ENCODE data around the gene ELOVL1. TPM values are rescaled to one million over a fixed set of nuclear protein-coding genes. Genes with fewer than 3 reads are reported as not detected.

Gene ELOVL1
- total RNA-seq, 1 donor from 2014 or later = 61.9 TPM

- Mint-ChIP-seq H3K9me3 (ENCODE audit: unreplicated experiment) (no peaks in the 10 kb centered on the region), H3K36me3 (ENCODE audit: unreplicated experiment) (no peaks in the 10 kb centered on the region), H3K27ac (ENCODE audit: unreplicated experiment) (no peak overlapping the region), H3K4me3 (ENCODE audit: unreplicated experiment) (no peak overlapping the region), H3K27me3 (ENCODE audit: unreplicated experiment) (no peaks in the 10 kb centered on the region), H3K4me1 (ENCODE audit: unreplicated experiment) (peaks cover 20% of the 10 kb centered on the region)
- TF ChIP-seq CTCF (IDR thresholded peaks at IDR 0.05) = no peak
- DNase-seq (ENCODE audit: extremely low spot score, unreplicated experiment) = no peak
Observed at GRCh38 chr1:43354936-43355335, 12.9 kb downstream of the ELOVL1 start.

- Mint-ChIP-seq H3K4me3 (ENCODE audit: unreplicated experiment) (no peak overlapping the region), H3K9me3 (ENCODE audit: unreplicated experiment) (no peaks in the 10 kb centered on the region), H3K36me3 (ENCODE audit: unreplicated experiment) (no peaks in the 10 kb centered on the region), H3K4me1 (ENCODE audit: unreplicated experiment) (peaks cover 20% of the 10 kb centered on the region), H3K27me3 (ENCODE audit: unreplicated experiment) (no peaks in the 10 kb centered on the region), H3K27ac (ENCODE audit: unreplicated experiment) (no peak overlapping the region)
- no peak for DNase-seq (ENCODE audit: extremely low spot score, unreplicated experiment)
- no peak for TF ChIP-seq CTCF (IDR thresholded peaks at IDR 0.05)
Observed at GRCh38 chr1:43354471-43354870, 13.3 kb downstream of the ELOVL1 start.

- H3K27ac Mint-ChIP-seq (ENCODE audit: unreplicated experiment) = no peak overlapping the region
- no peak for TF ChIP-seq CTCF (IDR thresholded peaks at IDR 0.05)
Observed at GRCh38 chr1:43352881-43353280, 14.9 kb downstream of the ELOVL1 start.

GRCh38 chr1:43352351-43352705 is 15.5 kb downstream of the ELOVL1 start:
- no peak for TF ChIP-seq CTCF (IDR thresholded peaks at IDR 0.05)
- no peaks in the 10 kb centered on the region for H3K9me3 Mint-ChIP-seq (ENCODE audit: unreplicated experiment)
- no peak overlapping the region for H3K27ac Mint-ChIP-seq (ENCODE audit: unreplicated experiment)
- H3K4me3 Mint-ChIP-seq (ENCODE audit: unreplicated experiment) = no peak overlapping the region
- peaks cover 14% of the 10 kb centered on the region for H3K4me1 Mint-ChIP-seq (ENCODE audit: unreplicated experiment)
- no peaks in the 10 kb centered on the region for H3K36me3 Mint-ChIP-seq (ENCODE audit: unreplicated experiment)
- H3K27me3 Mint-ChIP-seq (ENCODE audit: unreplicated experiment) = peaks cover 5% of the 10 kb centered on the region
- DNase-seq (ENCODE audit: extremely low spot score, unreplicated experiment) = no peak

More at GRCh38 chr1:43352881-43353280, 14.9 kb downstream of the ELOVL1 start:
- Mint-ChIP-seq H3K36me3 (ENCODE audit: unreplicated experiment) (no peaks in the 10 kb centered on the region), H3K27me3 (ENCODE audit: unreplicated experiment) (peaks cover 1% of the 10 kb centered on the region), H3K9me3 (ENCODE audit: unreplicated experiment) (no peaks in the 10 kb centered on the region), H3K4me1 (ENCODE audit: unreplicated experiment) (peaks cover 16% of the 10 kb centered on the region), H3K4me3 (ENCODE audit: unreplicated experiment) (no peak overlapping the region)
- no peak for DNase-seq (ENCODE audit: extremely low spot score, unreplicated experiment)

GRCh38 chr1:43351421-43352350 is 16.1 kb downstream of the ELOVL1 start:
- no peak for DNase-seq (ENCODE audit: extremely low spot score, unreplicated experiment)
- no peak overlapping the region for H3K27ac Mint-ChIP-seq (ENCODE audit: unreplicated experiment)
- no peaks in the 10 kb centered on the region for H3K36me3 Mint-ChIP-seq (ENCODE audit: unreplicated experiment)

More at GRCh38 chr1:43351421-43352350, 16.1 kb downstream of the ELOVL1 start:
- Mint-ChIP-seq H3K4me3 (ENCODE audit: unreplicated experiment) (no peak overlapping the region), H3K4me1 (ENCODE audit: unreplicated experiment) (peaks cover 14% of the 10 kb centered on the region), H3K27me3 (ENCODE audit: unreplicated experiment) (peaks cover 5% of the 10 kb centered on the region), H3K9me3 (ENCODE audit: unreplicated experiment) (no peaks in the 10 kb centered on the region)
- TF ChIP-seq CTCF (IDR thresholded peaks at IDR 0.05) = no peak

All from osteocyte (in vitro differentiated cells).